C4-2B (cell line): ENCODE measurements around the gene ADGRG6.

ENCODE experiments used
- ZFX ChIP-seq: fragments of 450-650 bp; IDR thresholded peaks from 2 replicates; pipeline ENCODE4 v1.6.1; 2017
- TF ChIP-seq, protein P1 (sequence below): fragments of 450-650 bp; conservative IDR thresholded peaks from 2 replicates; pipeline ENCODE4 v1.5.1; 2017; ENCODE audit warnings: mild to moderate bottlenecking

- TF ChIP-seq, protein P1, sequence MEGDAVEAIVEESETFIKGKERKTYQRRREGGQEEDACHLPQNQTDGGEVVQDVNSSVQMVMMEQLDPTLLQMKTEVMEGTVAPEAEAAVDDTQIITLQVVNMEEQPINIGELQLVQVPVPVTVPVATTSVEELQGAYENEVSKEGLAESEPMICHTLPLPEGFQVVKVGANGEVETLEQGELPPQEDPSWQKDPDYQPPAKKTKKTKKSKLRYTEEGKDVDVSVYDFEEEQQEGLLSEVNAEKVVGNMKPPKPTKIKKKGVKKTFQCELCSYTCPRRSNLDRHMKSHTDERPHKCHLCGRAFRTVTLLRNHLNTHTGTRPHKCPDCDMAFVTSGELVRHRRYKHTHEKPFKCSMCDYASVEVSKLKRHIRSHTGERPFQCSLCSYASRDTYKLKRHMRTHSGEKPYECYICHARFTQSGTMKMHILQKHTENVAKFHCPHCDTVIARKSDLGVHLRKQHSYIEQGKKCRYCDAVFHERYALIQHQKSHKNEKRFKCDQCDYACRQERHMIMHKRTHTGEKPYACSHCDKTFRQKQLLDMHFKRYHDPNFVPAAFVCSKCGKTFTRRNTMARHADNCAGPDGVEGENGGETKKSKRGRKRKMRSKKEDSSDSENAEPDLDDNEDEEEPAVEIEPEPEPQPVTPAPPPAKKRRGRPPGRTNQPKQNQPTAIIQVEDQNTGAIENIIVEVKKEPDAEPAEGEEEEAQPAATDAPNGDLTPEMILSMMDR: no peak
- no peak for TF ChIP-seq ZFX
Observed at GRCh38 chr6:142304241-142304640, 2.4 kb downstream of the ADGRG6 start.
